Loucy (cell line): ENCODE results near the gene OR10Z1.

Experiments used
- H2AFZ ChIP-seq: fragments of 200-600 bp; sonication (generic); 2 replicates; pipeline ENCODE4 v1.6.0; 2016; ENCODE audit warnings: antibody characterized with exemption, mild to moderate bottlenecking, low read length, moderate library complexity
- H3F3A ChIP-seq: fragments of 200-600 bp; 2 replicates; pipeline ENCODE4 v1.6.0; 2016; ENCODE audit warnings: antibody characterized with exemption, low read depth, mild to moderate bottlenecking
- H3K27me3 ChIP-seq: fragments of 200-600 bp; sonication (generic); 2 replicates; pipeline ENCODE4 v1.6.1; 2014; ENCODE audit warnings: low read length, mild to moderate bottlenecking; ENCODE audit not compliant: insufficient read depth, poor library complexity, severe bottlenecking
- H3K36me3 ChIP-seq: fragments of 200-600 bp; sonication (generic); 2 replicates; pipeline ENCODE4 v1.6.1; 2016; ENCODE audit warnings: low read length; ENCODE audit not compliant: insufficient read depth
- H3K4me1 ChIP-seq: fragments of 200-600 bp; sonication (generic); 2 replicates; pipeline ENCODE4 v1.5.1; 2014; ENCODE audit warnings: low read length, mild to moderate bottlenecking; ENCODE audit not compliant: insufficient read depth, poor library complexity, severe bottlenecking
- H3K4me2 ChIP-seq: fragments of 200-600 bp; sonication (generic); 2 replicates; pipeline ENCODE4 v1.6.0; 2014; ENCODE audit warnings: antibody characterized with exemption, low read length, low read depth, mild to moderate bottlenecking; ENCODE audit not compliant: poor library complexity, severe bottlenecking
- H3K4me3 ChIP-seq: fragments of 200-600 bp; sonication (generic); 2 replicates; pipeline ENCODE4 v1.5.1; 2014; ENCODE audit warnings: low read length, mild to moderate bottlenecking, mixed read lengths; ENCODE audit not compliant: poor library complexity, severe bottlenecking
- H3K79me2 ChIP-seq: fragments of 200-600 bp; sonication (generic); 2 replicates; pipeline ENCODE4 v1.6.1; 2014; ENCODE audit warnings: low read length; ENCODE audit not compliant: insufficient read depth
- H3K9ac ChIP-seq: fragments of 200-600 bp; sonication (generic); 2 replicates; pipeline ENCODE4 v1.6.0; 2014; ENCODE audit warnings: mild to moderate bottlenecking, low read depth, low read length, moderate library complexity; ENCODE audit not compliant: poor library complexity, severe bottlenecking
- H3K9me2 ChIP-seq: fragments of 200-600 bp; sonication (generic); replicated peaks from 2 replicates; pipeline ENCODE4 v1.6.1; 2016; ENCODE audit warnings: low read depth, low read length, mixed read lengths
- H3K9me3 ChIP-seq: fragments of 200-600 bp; sonication (generic); 2 replicates; pipeline ENCODE4 v1.6.1; 2014; ENCODE audit warnings: mild to moderate bottlenecking, antibody characterized with exemption, low read length, low read depth; ENCODE audit not compliant: insufficient read depth
- H4K20me1 ChIP-seq: fragments of 200-600 bp; sonication (generic); 2 replicates; pipeline ENCODE4 v1.6.0; 2014; ENCODE audit warnings: antibody characterized with exemption, low read length, mild to moderate bottlenecking; ENCODE audit not compliant: insufficient read depth, poor library complexity, severe bottlenecking
- CTCF ChIP-seq: fragments of 200-600 bp; sonication (generic); conservative IDR thresholded peaks from 2 replicates; pipeline ENCODE4 v1.5.1; 2014; ENCODE audit warnings: mild to moderate bottlenecking, antibody characterized with exemption, low read length
- EZH2phosphoT487 ChIP-seq: fragments of 200-600 bp; IDR thresholded peaks from 2 replicates; pipeline ENCODE4 v1.6.1; 2018; ENCODE audit warnings: antibody characterized with exemption, mild to moderate bottlenecking, moderate library complexity, borderline replicate concordance

The OR10Z1 gene

GRCh38 chr1:158600735-158601134 lies 4.3 kb upstream of the OR10Z1 start:
- no peaks in the 10 kb centered on the region for H3K79me2 ChIP-seq
- no peaks in the 10 kb centered on the region for H4K20me1 ChIP-seq
- H3K9me3 ChIP-seq = peaks cover 9% of the 10 kb centered on the region; the same call in 1 of the 2 replicates
- no peaks in the 10 kb centered on the region for H3K36me3 ChIP-seq
- TF ChIP-seq CTCF = no peak
- no peak for TF ChIP-seq EZH2phosphoT487
- no peaks in the 10 kb centered on the region for H3K9me2 ChIP-seq
- H2AFZ ChIP-seq = no peak overlapping the region
- H3K9ac ChIP-seq = no peak overlapping the region
- H3K4me2 ChIP-seq = no peak overlapping the region
- H3K27me3 ChIP-seq = no peaks in the 10 kb centered on the region
- H3F3A ChIP-seq = no peaks in the 10 kb centered on the region
- no peaks in the 10 kb centered on the region for H3K4me1 ChIP-seq
- H3K4me3 ChIP-seq = no peak overlapping the region

GRCh38 chr1:158607296-158607695 lies 2.2 kb downstream of the OR10Z1 start:
- no peaks in the 10 kb centered on the region for H4K20me1 ChIP-seq
- no peak overlapping the region for H3K4me3 ChIP-seq
- no peaks in the 10 kb centered on the region for H3K79me2 ChIP-seq
- H3K9me3 ChIP-seq = no peaks in the 10 kb centered on the region
- H2AFZ ChIP-seq = no peak overlapping the region
- H3K9ac ChIP-seq = no peak overlapping the region
- no peaks in the 10 kb centered on the region for H3K36me3 ChIP-seq
- H3F3A ChIP-seq = no peaks in the 10 kb centered on the region
- no peaks in the 10 kb centered on the region for H3K9me2 ChIP-seq
- TF ChIP-seq CTCF = no peak
- no peak for TF ChIP-seq EZH2phosphoT487
- no peak overlapping the region for H3K4me2 ChIP-seq
- no peaks in the 10 kb centered on the region for H3K27me3 ChIP-seq
- H3K4me1 ChIP-seq = no peaks in the 10 kb centered on the region

GRCh38 chr1:158611916-158612315 lies 6.8 kb downstream of the OR10Z1 start:
- no peak overlapping the region for H2AFZ ChIP-seq
- no peak overlapping the region for H3K4me3 ChIP-seq
- no peak overlapping the region for H3K4me2 ChIP-seq
- no peaks in the 10 kb centered on the region for H3K9me3 ChIP-seq
- H4K20me1 ChIP-seq = no peaks in the 10 kb centered on the region
- H3K27me3 ChIP-seq = no peaks in the 10 kb centered on the region
- no peaks in the 10 kb centered on the region for H3K9me2 ChIP-seq
- H3F3A ChIP-seq = no peaks in the 10 kb centered on the region
- no peaks in the 10 kb centered on the region for H3K79me2 ChIP-seq
- no peaks in the 10 kb centered on the region for H3K4me1 ChIP-seq
- no peak overlapping the region for H3K9ac ChIP-seq
- no peaks in the 10 kb centered on the region for H3K36me3 ChIP-seq
- TF ChIP-seq EZH2phosphoT487 (no peak), CTCF (no peak)
